ENCODE measurements around the gene RPL13. TPM values are rescaled to one million over a fixed set of nuclear protein-coding genes. Genes with fewer than 3 reads are reported as not detected.

The RPL13 gene
- 1,000 to 10,000 TPM; 3,430 to 3,468 TPM for total RNA-seq

- DNase-seq = peak; percentile 96
- intact Hi-C loops (cut with micrococcal nuclease) = loop anchor here (1.0 to 5.0 kb wide), 5 partner anchors 53 to 320 kb away; partner anchors contain the start of genes CDK10, CHMP1A, SPATA33 and SPG7
- peaks cover 49% of the 10 kb centered on the region for H3K4me1 Mint-ChIP-seq (ENCODE audit: low read depth)
- no peaks in the 10 kb centered on the region for H3K27me3 Mint-ChIP-seq
- H3K4me3 Mint-ChIP-seq = peak within 1 kb of the TSS; percentile 93
- ChIA-PET POLR2A (interaction anchor here (1.2 kb wide), 1 partner anchor 11 kb away, joined by 5 read pairs; no protein-coding TSS in a partner anchor), CTCF (interaction anchor here (1.0 to 1.5 kb wide), 2 partner anchors 247 to 823 kb away, joined by 3 read pairs; no protein-coding TSS in a partner anchor)
- peak within 1 kb of the TSS; percentile 91 for H3K27ac Mint-ChIP-seq
- H3K9me3 Mint-ChIP-seq = no peaks in the 10 kb centered on the region
- peaks cover 46% of the 10 kb centered on the region for H3K36me3 Mint-ChIP-seq
These were observed at the start of gene RPL13 for GRCh38 chr16:89560378-89561141. RPL13 (plus strand) TSS chr16:89560682; CDS start chr16:89560960, 278 bp downstream.

- Mint-ChIP-seq H3K36me3 (peaks cover 17% of the 10 kb centered on the region), H3K4me3 (no peak overlapping the region), H3K27ac (no peak overlapping the region), H3K9me3 (no peaks in the 10 kb centered on the region), H3K27me3 (no peaks in the 10 kb centered on the region), H3K4me1 (ENCODE audit: low read depth) (peaks cover 12% of the 10 kb centered on the region)
- intact Hi-C loops (cut with micrococcal nuclease) = no loop called here
- DNase-seq = no peak
- CTCF ChIA-PET = interaction anchor here (0.9 to 1.5 kb wide), 2 partner anchors 46 to 163 kb away, joined by 4 read pairs; no protein-coding TSS in a partner anchor
- POLR2A ChIA-PET = no interaction called here
These were observed 49.1 kb upstream of the RPL13 start for GRCh38 chr16:89511374-89511773.

DNA sequence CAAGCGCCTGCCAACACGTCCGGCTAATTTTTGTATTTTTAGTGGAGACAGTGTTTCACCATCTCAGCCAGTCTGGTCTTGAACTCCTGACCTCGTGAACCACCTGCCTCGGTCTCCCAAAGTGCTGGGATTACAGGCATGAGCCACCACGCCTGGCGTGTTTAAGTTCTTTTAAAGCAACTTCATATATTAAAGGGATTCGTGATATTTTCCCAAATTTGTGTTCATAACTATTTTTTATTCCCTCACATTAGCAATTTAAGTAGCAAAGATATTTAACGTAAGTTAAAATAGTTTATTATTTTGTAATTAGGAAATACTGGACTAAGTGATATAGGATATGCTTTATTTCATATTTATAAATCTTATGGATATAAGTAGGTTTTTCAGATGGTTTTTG, 48.0 kb upstream of the RPL13 start:
- intact Hi-C loops (cut with micrococcal nuclease) = no loop called here
- no peaks in the 10 kb centered on the region for H3K27me3 Mint-ChIP-seq
- DNase-seq = no peak
- peaks cover 7% of the 10 kb centered on the region for H3K4me1 Mint-ChIP-seq (ENCODE audit: low read depth)
- POLR2A ChIA-PET = no interaction called here
- H3K4me3 Mint-ChIP-seq = no peak overlapping the region
- H3K36me3 Mint-ChIP-seq = peaks cover 23% of the 10 kb centered on the region
- CTCF ChIA-PET = no interaction called here
- H3K27ac Mint-ChIP-seq = no peak overlapping the region
- no peaks in the 10 kb centered on the region for H3K9me3 Mint-ChIP-seq

GRCh38 chr16:89517128-89517527, 43.4 kb upstream of the RPL13 start:
- Mint-ChIP-seq H3K36me3 (peaks cover 34% of the 10 kb centered on the region), H3K27me3 (no peaks in the 10 kb centered on the region), H3K9me3 (no peaks in the 10 kb centered on the region), H3K4me3 (no peak overlapping the region), H3K27ac (no peak overlapping the region), H3K4me1 (ENCODE audit: low read depth) (peaks cover 5% of the 10 kb centered on the region)
- intact Hi-C loops (cut with micrococcal nuclease) = no loop called here
- ChIA-PET POLR2A (no interaction called here), CTCF (no interaction called here)
- no peak for DNase-seq

- no peak for DNase-seq
- no peak overlapping the region for H3K4me3 Mint-ChIP-seq
- H3K27ac Mint-ChIP-seq = no peak overlapping the region
- intact Hi-C loops (cut with micrococcal nuclease) = no loop called here
- H3K36me3 Mint-ChIP-seq = peaks cover 33% of the 10 kb centered on the region
- POLR2A ChIA-PET = no interaction called here
- no peaks in the 10 kb centered on the region for H3K27me3 Mint-ChIP-seq
- peaks cover 2% of the 10 kb centered on the region for H3K4me1 Mint-ChIP-seq (ENCODE audit: low read depth)
- no peaks in the 10 kb centered on the region for H3K9me3 Mint-ChIP-seq
- CTCF ChIA-PET = no interaction called here
These were observed 40.6 kb upstream of the RPL13 start for GRCh38 chr16:89519881-89520280.

DNA sequence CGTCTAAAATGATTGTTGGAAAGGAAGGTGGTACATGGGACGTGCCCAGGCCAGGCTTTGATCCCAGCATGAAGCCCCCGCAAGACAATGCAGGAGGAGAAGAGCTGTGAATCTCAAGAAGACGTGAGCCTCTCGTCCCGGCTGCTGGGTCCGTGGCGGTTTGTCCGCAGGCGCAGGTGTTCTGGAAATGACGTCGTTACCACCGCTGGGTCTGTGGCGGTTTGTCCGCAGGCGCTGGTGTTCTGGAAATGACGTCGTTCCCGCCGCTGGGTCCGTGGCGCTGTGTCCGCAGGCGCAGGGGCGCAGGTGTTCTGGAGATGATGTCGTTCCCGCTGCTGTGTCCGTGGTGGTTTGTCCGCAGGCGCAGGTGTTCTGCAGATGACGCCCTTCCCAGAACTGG, 38.2 kb upstream of the RPL13 start:
- no peaks in the 10 kb centered on the region for H3K4me1 Mint-ChIP-seq (ENCODE audit: low read depth)
- H3K9me3 Mint-ChIP-seq = no peaks in the 10 kb centered on the region
- H3K36me3 Mint-ChIP-seq = peaks cover 41% of the 10 kb centered on the region
- H3K27me3 Mint-ChIP-seq = no peaks in the 10 kb centered on the region
- ChIA-PET CTCF (no interaction called here), POLR2A (no interaction called here)
- H3K4me3 Mint-ChIP-seq = no peak overlapping the region
- intact Hi-C loops (cut with micrococcal nuclease) = no loop called here
- DNase-seq = no peak
- no peak overlapping the region for H3K27ac Mint-ChIP-seq

DNA sequence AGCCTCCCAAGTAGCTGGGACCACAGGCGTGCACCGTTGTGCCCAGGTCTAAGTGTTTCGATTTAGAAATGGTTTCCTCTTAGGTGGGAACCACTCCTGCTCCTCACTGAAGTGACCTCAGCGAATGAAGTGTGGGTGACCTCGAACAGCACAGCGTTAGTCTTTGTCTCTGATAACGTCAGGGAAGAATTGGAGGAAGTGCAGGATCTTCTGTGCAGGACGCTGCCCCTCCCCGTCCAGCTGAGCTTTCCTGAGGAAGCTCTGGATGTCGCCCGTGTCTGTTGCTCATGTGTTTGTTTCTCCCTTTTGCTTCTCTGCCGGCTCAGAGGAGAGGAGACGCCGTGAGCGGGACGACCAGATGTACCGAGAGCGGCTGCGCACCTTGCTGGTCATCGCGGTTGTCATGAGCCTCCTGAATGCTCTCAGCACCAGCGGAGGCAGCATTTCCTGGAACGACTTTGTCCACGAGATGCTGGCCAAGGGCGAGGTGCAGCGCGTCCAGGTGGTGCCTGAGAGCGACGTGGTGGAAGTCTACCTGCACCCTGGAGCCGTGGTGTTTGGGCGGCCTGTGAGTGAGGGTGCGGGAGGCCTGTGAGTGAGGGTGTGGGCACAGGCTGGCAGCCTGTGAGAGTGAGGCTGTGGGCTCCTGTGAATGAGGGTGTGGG, 36.7 kb upstream of the RPL13 start:
- H3K36me3 Mint-ChIP-seq = peaks cover 30% of the 10 kb centered on the region
- DNase-seq = no peak
- no peaks in the 10 kb centered on the region for H3K9me3 Mint-ChIP-seq
- ChIA-PET CTCF (no interaction called here), POLR2A (interaction anchor here (0.8 kb wide), 1 partner anchor 10 kb away, joined by 3 read pairs; no protein-coding TSS in a partner anchor)
- no peaks in the 10 kb centered on the region for H3K4me1 Mint-ChIP-seq (ENCODE audit: low read depth)
- intact Hi-C loops (cut with micrococcal nuclease) = no loop called here
- H3K27ac Mint-ChIP-seq = no peak overlapping the region
- H3K4me3 Mint-ChIP-seq = no peak overlapping the region
- no peaks in the 10 kb centered on the region for H3K27me3 Mint-ChIP-seq

GRCh38 chr16:89525146-89525913, 35.2 kb upstream of the RPL13 start:
- no peak overlapping the region for H3K4me3 Mint-ChIP-seq
- peaks cover 31% of the 10 kb centered on the region for H3K36me3 Mint-ChIP-seq
- CTCF ChIA-PET = no interaction called here
- no peaks in the 10 kb centered on the region for H3K4me1 Mint-ChIP-seq (ENCODE audit: low read depth)
- no peak for DNase-seq
- no peaks in the 10 kb centered on the region for H3K9me3 Mint-ChIP-seq
- H3K27me3 Mint-ChIP-seq = no peaks in the 10 kb centered on the region
- no peak overlapping the region for H3K27ac Mint-ChIP-seq
- POLR2A ChIA-PET = no interaction called here
- intact Hi-C loops (cut with micrococcal nuclease) = no loop called here

GRCh38 chr16:89529097-89529496, 31.4 kb upstream of the RPL13 start:
- no peak overlapping the region for H3K4me3 Mint-ChIP-seq
- H3K27ac Mint-ChIP-seq = no peak overlapping the region
- peaks cover 41% of the 10 kb centered on the region for H3K36me3 Mint-ChIP-seq
- peaks cover 3% of the 10 kb centered on the region for H3K4me1 Mint-ChIP-seq (ENCODE audit: low read depth)
- no peaks in the 10 kb centered on the region for H3K9me3 Mint-ChIP-seq
- intact Hi-C loops (cut with micrococcal nuclease) = no loop called here
- no peak for DNase-seq
- ChIA-PET CTCF (no interaction called here), POLR2A (no interaction called here)
- no peaks in the 10 kb centered on the region for H3K27me3 Mint-ChIP-seq

DNA sequence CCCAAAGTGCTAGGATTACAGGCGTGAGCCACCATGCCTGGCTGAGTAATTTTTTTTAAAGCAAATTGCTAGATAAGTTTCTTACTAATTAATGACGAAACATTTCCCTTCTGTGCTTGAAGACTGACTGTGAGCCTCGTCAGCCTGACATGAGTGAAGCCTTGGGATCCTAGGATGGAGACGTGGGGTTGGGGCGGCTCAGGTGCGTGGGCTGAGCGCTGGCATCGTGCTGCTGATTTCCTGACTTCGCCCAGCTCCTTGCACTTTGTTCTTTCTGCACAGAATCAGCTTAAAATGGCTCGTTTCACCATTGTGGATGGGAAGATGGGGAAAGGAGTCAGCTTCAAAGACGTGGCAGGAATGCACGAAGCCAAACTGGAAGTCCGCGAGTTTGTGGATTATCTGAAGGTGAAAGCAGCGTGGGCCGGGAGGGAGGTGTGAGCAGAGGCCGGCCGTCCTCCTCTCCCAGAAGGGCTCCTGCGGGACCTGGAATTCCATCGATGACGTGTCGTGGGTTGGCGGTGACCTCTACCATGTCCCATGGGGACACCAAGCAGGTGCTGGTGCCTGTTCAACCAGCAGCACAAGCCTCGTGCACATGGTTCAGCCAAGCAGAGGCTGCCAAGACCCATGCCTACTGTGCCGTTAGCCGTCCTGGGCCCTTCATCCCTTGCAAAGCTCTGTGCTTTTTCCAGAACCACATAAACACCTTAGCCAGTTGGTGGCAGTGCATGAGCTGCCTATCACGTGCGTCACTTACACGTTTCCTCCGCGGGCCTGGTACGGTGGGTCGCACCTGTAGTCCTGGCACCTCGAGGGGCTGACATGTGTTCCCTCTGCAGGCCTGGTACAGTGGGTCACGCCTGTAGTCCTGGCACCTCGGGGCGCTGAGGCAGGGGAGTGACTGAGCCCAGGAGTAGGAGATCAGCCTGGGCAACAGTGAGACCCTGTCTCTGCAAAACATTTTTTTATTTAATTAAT, 29.8 kb upstream of the RPL13 start:
- Mint-ChIP-seq H3K9me3 (no peaks in the 10 kb centered on the region), H3K4me3 (no peak overlapping the region), H3K27me3 (no peaks in the 10 kb centered on the region), H3K27ac (no peak overlapping the region), H3K4me1 (ENCODE audit: low read depth) (peaks cover 18% of the 10 kb centered on the region), H3K36me3 (peaks cover 52% of the 10 kb centered on the region)
- ChIA-PET POLR2A (no interaction called here), CTCF (no interaction called here)
- intact Hi-C loops (cut with micrococcal nuclease) = no loop called here
- no peak for DNase-seq

DNA sequence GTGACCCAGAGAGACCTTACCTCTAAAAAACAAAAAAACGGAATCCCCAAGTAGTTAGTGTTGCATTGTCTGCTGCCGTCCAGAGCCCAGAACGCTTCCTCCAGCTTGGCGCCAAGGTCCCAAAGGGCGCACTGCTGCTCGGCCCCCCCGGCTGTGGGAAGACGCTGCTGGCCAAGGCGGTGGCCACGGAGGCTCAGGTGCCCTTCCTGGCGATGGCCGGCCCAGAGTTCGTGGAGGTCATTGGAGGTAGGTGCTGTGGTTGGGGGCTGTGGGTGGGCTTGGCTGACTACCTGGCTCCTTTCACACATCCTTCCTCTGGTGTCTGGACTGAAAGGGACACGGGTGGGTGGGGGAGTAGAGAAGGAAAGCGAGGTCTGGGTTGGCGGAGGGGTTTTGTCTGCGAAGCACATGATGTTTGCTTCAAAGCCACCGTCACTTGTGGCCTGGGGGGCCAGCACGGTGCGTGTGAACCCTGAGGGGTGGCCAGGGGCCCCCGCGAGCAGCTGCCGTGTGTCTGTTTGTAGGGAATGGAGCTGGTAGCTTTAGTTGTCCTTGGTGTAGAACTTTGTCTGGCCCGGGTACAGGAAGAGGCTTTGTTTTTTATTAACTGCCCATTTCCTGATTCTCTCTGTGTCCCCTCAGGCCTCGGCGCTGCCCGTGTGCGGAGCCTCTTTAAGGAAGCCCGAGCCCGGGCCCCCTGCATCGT, 28.5 kb upstream of the RPL13 start:
- Mint-ChIP-seq H3K27ac (no peak overlapping the region), H3K36me3 (peaks cover 45% of the 10 kb centered on the region)

More for the DNA sequence above, 28.5 kb upstream of the RPL13 start:
- peaks cover 18% of the 10 kb centered on the region for H3K4me1 Mint-ChIP-seq (ENCODE audit: low read depth)
- H3K27me3 Mint-ChIP-seq = no peaks in the 10 kb centered on the region
- no peak overlapping the region for H3K4me3 Mint-ChIP-seq
- H3K9me3 Mint-ChIP-seq = no peaks in the 10 kb centered on the region
- ChIA-PET CTCF (no interaction called here), POLR2A (no interaction called here)
- intact Hi-C loops (cut with micrococcal nuclease) = no loop called here
- DNase-seq = no peak

Measured in activated CD4-positive, alpha-beta memory T cell treated with anti-CD3 and anti-CD28 coated beads for 36 hours (primary cell).